ENCODE results near the gene SBF2.
A peak's percentile ranks its signal among the peaks of the same experiment; 100 is the strongest.
"Not testable (repeated sequence)": the region's sequence is repeated elsewhere in the genome, so short reads cannot be mapped to it uniquely, and the experiment has no call there.

The SBF2 gene

DNA sequence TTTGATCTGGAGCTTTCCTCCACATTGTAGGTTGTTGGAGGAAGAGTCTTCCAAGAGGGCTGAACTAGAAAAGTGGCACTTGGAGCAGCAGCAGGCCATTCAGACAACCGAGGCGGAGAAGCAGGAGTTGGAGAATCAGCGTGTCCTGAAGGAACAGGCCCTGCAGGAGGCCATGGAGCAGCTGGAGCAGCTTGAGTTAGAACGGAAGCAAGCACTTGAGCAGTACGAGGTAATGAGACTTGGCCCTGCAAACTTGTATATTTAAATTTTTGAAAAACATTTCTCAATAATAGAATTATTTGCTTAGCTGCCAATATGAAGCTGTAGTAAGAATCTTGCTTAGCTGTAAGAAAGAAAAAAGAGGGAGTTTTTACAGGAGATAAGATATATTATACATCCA is 546.2 kb downstream of the SBF2 start:
- DNase-seq (ENCODE audit: low spot score) = no peak

GRCh38 chr11:9747229-9747628 is 546.8 kb downstream of the SBF2 start:
- no peak for DNase-seq (ENCODE audit: low spot score)

- no peak for DNase-seq (ENCODE audit: low spot score)
Observed at GRCh38 chr11:9745411-9746211, 548.4 kb downstream of the SBF2 start.

DNA sequence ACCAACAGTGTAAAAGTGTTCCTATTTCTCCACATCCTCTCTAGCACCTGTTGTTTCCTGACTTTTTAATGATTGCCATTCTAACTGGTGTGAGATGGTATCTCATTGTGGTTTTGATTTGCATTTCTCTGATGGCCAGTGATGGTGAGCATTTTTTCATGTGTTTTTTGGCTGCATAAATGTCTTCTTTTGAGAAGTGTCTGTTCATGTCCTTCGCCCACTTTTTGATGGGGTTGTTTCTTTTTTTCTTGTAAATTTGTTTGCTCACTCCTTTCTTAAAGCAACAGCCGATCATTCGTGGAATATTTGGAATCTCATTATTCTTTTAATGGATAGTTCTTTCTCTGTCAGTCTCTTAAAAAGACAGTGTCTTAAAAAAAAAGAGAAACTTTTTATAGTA is 550.5 kb downstream of the SBF2 start:
- not testable (repeated sequence) for DNase-seq (ENCODE audit: low spot score)

- DNase-seq (ENCODE audit: low spot score) = peak; percentile 37
Observed at GRCh38 chr11:9741260-9741659, 552.8 kb downstream of the SBF2 start.

GRCh38 chr11:9740202-9740883 is 553.7 kb downstream of the SBF2 start:
- DNase-seq (ENCODE audit: low spot score) = peak; percentile 56

DNA sequence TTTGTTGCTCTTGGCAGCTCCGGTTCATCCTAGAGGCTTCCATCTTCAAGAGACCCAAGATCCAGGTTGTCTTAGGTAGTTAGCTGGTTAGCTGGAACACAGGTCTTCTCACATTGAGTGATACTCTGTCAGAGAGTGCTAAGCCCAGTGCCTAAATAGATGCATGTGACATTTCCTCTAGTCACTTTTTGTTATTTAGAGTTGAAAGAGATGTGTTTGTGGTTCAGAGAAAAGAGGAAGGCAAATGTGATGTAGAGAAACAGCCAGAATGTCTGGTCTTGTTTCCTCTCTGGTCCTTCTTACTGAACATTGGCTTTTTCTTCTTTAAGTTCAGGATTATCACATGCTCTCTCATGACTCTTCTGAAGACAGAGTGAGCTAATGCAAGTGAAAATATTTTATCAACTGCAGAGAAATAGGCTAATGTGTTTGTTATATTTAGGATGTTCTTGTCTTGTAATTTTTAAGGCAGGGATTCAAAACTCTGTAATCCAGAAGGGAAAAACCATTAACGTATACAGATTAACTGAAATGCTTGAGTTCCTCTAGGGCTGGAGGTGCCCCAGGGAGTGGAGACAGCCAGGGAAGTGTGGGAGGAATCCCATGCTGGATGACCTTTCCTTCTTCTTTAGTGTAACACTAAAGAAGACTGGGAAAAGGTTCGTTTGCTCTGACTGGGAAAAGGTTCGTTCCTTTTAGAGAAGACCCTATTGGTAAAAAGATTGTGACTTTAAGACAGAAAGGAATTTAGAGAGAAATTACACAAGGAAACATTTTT is 554.7 kb downstream of the SBF2 start:
- DNase-seq (ENCODE audit: low spot score) = no peak

GRCh38 chr11:9738707-9739106 is 555.3 kb downstream of the SBF2 start:
- peak; percentile 60 for DNase-seq (ENCODE audit: low spot score)

- no peak for DNase-seq (ENCODE audit: low spot score)
Observed at GRCh38 chr11:9738116-9738515, 555.9 kb downstream of the SBF2 start.

- DNase-seq (ENCODE audit: low spot score) = no peak
Observed at GRCh38 chr11:9736365-9736764, 557.7 kb downstream of the SBF2 start.

GRCh38 chr11:9735919-9736318 is 558.1 kb downstream of the SBF2 start:
- DNase-seq (ENCODE audit: low spot score) = no peak

DNA sequence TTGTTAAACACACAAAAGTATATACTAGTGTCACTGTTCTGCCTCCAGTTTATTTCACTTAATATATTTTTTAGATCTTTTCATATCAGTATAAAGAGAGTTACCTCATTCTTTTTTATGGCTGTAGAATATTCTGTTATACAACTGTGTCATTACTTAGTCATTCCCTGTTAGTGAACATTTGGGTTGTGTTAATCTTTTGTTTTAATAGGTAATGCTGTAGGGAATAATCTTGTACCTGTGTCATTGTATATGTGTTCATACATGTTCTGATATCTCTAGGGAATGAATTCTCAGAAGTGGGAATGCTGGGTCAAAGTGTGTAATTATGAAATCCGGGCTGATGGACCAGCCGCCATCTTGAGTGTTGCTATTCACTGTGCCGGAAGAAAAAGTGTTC is 558.8 kb downstream of the SBF2 start:
- DNase-seq (ENCODE audit: low spot score) = no peak

DNA sequence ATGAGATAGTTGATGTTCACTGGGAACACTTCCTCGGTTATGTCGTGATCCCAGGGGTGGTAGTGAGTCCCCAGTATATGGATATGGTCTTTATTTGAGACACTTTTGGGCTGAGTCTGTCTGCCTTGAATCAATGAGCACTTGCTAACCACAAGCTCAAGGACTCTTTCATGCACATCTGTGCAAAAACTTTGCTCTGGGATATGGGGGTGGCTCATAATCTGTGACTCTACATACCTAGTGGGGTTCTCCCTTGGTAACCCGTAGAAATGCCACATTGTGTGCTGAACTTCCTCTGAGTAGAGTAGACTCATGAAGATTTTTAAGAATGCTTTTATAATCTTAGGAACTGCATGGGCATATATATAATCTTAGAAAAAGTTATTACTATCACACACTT is 560.8 kb downstream of the SBF2 start:
- DNase-seq (ENCODE audit: low spot score) = no peak

DNA sequence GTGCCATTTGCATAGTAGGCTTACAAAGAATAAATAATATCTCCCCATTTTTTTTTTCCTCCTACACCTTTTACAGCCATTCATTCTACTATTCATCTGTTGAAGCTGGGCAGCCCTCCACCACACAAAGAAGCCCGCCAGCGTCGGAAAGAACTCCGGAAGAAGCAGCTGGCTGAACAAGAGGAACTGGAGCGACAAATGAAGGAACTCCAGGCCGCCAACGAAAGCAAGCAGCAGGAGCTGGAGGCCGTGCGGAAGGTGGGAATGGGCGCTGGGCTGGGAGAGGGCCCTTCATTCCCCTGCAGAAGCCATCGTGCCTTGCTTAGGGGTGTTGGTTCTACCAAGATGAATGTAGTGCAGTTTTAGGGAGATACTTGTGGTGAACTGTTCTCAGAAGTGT is 561.6 kb downstream of the SBF2 start:
- DNase-seq (ENCODE audit: low spot score) = no peak

GRCh38 chr11:9731256-9731655 is 562.8 kb downstream of the SBF2 start:
- no peak for DNase-seq (ENCODE audit: low spot score)

All from kidney tubule cell (primary cell).